K562 treated with DMSO at 1 percent for 12 hours (cell line): ENCODE data around the gene PSAPL1. TPM values are rescaled to one million over a fixed set of nuclear protein-coding genes. Genes with fewer than 3 reads are reported as not detected.

Experiments
- total RNA-seq: library from RNA; unstranded; fragments of 300-600 nt; gene quantifications from 2 replicates; pipeline ENCODE4 v1.2.3, GENCODE V29; 2022; ENCODE audit not compliant: insufficient read depth

Gene PSAPL1, protein sequence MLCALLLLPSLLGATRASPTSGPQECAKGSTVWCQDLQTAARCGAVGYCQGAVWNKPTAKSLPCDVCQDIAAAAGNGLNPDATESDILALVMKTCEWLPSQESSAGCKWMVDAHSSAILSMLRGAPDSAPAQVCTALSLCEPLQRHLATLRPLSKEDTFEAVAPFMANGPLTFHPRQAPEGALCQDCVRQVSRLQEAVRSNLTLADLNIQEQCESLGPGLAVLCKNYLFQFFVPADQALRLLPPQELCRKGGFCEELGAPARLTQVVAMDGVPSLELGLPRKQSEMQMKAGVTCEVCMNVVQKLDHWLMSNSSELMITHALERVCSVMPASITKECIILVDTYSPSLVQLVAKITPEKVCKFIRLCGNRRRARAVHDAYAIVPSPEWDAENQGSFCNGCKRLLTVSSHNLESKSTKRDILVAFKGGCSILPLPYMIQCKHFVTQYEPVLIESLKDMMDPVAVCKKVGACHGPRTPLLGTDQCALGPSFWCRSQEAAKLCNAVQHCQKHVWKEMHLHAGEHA
- total RNA-seq, result not detected in 2 replicates

DNA sequence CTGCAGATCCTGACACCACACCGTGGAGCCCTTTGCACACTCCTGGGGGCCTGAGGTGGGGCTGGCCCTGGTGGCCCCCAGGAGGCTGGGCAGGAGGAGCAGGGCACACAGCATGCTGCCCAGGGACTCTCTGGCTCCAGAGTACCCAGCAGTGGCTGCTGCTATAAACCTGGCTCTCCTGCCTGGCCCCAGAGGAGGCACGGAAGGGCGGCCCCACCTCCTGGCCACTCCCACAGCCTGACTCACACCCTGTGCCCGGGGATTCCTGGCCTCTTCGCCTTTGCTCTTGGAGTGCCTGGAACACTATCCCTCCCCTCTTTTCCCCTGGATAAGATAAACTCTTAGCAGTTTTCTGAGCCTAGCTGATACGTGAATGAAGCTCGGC lies at the start of gene PSAPL1:
PSAPL1 (minus strand) TSS at position 165 of the 385 bp plus-strand sequence; CDS start at position 114, 51 bp downstream.

Other genes starting within 250 kb of the PSAPL1 start
- not detected in 2 replicates for gene SORCS2, start 242.4 kb downstream of the PSAPL1 start, total RNA-seq